AG10803 (cell line): ENCODE measurements around the gene STK32B.

Experiments used
- DNase-seq: peaks from one replicate; pipeline ENCODE4 v3.0.0; 2010; ENCODE audit warnings: low read depth
- H3K4me3 ChIP-seq: 2 replicates; pipeline ENCODE4 v1.5.1; 2011; ENCODE audit warnings: mild to moderate bottlenecking, low read length, control low read depth
- CTCF ChIP-seq: conservative IDR thresholded peaks from 2 replicates; pipeline ENCODE4 v1.5.1; 2011; ENCODE audit warnings: mild to moderate bottlenecking, low read length, control low read depth, inconsistent platforms

Gene STK32B

GRCh38 chr4:5101571-5101970, 50.3 kb downstream of the STK32B start:
- no peak for TF ChIP-seq CTCF
- DNase-seq = peak; percentile 77
- H3K4me3 ChIP-seq = no peak overlapping the region

GRCh38 chr4:5110901-5111300, 59.6 kb downstream of the STK32B start:
- TF ChIP-seq CTCF = no peak
- peak; percentile 61 for DNase-seq
- no peak overlapping the region for H3K4me3 ChIP-seq

- H3K4me3 ChIP-seq = no peak overlapping the region
- DNase-seq = no peak
- no peak for TF ChIP-seq CTCF
These were observed 61.2 kb downstream of the STK32B start for GRCh38 chr4:5112333-5113095.

GRCh38 chr4:5114950-5115349, 63.7 kb downstream of the STK32B start:
- no peak for TF ChIP-seq CTCF
- no peak overlapping the region for H3K4me3 ChIP-seq
- peak; percentile 66 for DNase-seq

GRCh38 chr4:5118091-5118786, 67.0 kb downstream of the STK32B start:
- no peak for TF ChIP-seq CTCF
- DNase-seq = no peak
- H3K4me3 ChIP-seq = no peak overlapping the region

- TF ChIP-seq CTCF = no peak
- H3K4me3 ChIP-seq = no peak overlapping the region
- DNase-seq = no peak
These were observed 67.9 kb downstream of the STK32B start for GRCh38 chr4:5118994-5119835.
